Measurements from ENCODE around the gene GABRA6. TPM values are rescaled to one million over a fixed set of nuclear protein-coding genes. Genes with fewer than 3 reads are reported as not detected.

GABRA6 gene
- total RNA-seq, 1 experiment from 2014 or later = not detected

DNA sequence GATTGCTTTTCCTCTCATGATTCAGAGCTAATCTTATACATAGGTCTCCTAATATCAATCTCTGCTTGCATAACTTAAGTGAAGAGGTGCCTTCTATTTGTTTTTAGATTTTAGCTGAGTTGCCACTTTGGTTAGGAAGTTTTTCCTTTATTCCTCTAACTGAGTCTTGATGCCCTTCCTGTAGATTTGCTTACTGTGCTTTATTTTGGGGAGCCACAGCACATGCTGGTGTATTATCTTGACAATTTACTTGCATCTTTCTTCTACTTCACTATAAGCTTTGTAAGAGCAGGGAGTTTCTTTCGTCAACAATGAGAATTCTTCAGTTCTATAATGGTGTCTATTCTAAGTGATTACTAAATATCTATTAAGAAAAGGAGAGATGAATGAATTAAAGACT lies 54.9 kb downstream of the GABRA6 start:
- Mint-ChIP-seq H3K27ac (ENCODE audit: unreplicated experiment) (no peak overlapping the region), H3K36me3 (ENCODE audit: insufficient read depth, unreplicated experiment) (no peaks in the 10 kb centered on the region), H3K4me1 (ENCODE audit: low read depth, unreplicated experiment) (no peaks in the 10 kb centered on the region), H3K4me3 (ENCODE audit: unreplicated experiment) (no peak overlapping the region), H3K27me3 (ENCODE audit: insufficient read depth, unreplicated experiment) (peaks cover 3% of the 10 kb centered on the region), H3K9me3 (ENCODE audit: unreplicated experiment) (no peaks in the 10 kb centered on the region)
- Histone ChIP-seq H3K27me3 (replicated peaks; ENCODE audit: control insufficient read depth, insufficient read depth, low read length) (no peaks in the 10 kb centered on the region), H3K36me3 (ENCODE audit: control insufficient read depth, insufficient read depth, low read length) (no peaks in the 10 kb centered on the region), H3K4me3 (ENCODE audit: low read depth, low read length) (no peak overlapping the region), H3K9me3 (no peaks in the 10 kb centered on the region), H3K4me1 (no peaks in the 10 kb centered on the region)
- DNase-seq = no peak
- TF ChIP-seq, protein P1, sequence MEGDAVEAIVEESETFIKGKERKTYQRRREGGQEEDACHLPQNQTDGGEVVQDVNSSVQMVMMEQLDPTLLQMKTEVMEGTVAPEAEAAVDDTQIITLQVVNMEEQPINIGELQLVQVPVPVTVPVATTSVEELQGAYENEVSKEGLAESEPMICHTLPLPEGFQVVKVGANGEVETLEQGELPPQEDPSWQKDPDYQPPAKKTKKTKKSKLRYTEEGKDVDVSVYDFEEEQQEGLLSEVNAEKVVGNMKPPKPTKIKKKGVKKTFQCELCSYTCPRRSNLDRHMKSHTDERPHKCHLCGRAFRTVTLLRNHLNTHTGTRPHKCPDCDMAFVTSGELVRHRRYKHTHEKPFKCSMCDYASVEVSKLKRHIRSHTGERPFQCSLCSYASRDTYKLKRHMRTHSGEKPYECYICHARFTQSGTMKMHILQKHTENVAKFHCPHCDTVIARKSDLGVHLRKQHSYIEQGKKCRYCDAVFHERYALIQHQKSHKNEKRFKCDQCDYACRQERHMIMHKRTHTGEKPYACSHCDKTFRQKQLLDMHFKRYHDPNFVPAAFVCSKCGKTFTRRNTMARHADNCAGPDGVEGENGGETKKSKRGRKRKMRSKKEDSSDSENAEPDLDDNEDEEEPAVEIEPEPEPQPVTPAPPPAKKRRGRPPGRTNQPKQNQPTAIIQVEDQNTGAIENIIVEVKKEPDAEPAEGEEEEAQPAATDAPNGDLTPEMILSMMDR (IDR thresholded peaks at IDR 0.05; ENCODE audit: insufficient read depth in 1 of 2, low read depth in 1 of 2, low read length in 1 of 2, severe bottlenecking in 1 of 2, unreplicated experiment in 1 of 2) = no peak
- ChIA-PET POLR2A (no interaction called here), CTCF (no interaction called here)
- intact Hi-C loops (cut with micrococcal nuclease; ENCODE audit: unreplicated experiment) = no loop called here
- BruUV-seq (replicated peaks) = no TSS peak

DNA sequence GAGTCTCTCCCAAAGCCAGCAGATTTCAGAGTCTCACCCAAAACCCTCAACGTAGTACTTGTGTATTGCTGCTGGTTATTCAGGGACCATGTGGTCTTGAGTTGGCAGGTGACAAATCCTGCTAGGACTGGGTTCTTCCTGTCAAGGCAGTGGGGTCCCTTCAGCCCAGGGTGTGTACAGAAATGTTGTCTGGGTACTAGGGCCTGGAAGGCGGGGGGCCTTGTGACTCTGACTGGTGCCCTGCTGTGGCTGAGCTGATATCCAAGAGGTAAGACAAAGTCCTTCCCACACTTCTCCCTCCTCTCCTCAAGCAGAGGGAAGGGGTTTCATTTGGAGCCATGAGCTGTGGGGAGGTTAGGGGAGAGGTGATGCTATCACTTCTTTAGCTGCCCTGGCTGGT lies 58.8 kb downstream of the GABRA6 start:
- Histone ChIP-seq H3K4me1 (no peaks in the 10 kb centered on the region), H3K36me3 (ENCODE audit: control insufficient read depth, insufficient read depth, low read length) (no peaks in the 10 kb centered on the region), H3K27me3 (replicated peaks; ENCODE audit: control insufficient read depth, insufficient read depth, low read length) (no peaks in the 10 kb centered on the region), H3K4me3 (ENCODE audit: low read depth, low read length) (no peak overlapping the region), H3K9me3 (no peaks in the 10 kb centered on the region)
- no peaks in the 10 kb centered on the region for H3K36me3 Mint-ChIP-seq (ENCODE audit: insufficient read depth, unreplicated experiment)
- POLR2A ChIA-PET = no interaction called here
- no peak for DNase-seq
- H3K27ac Mint-ChIP-seq (ENCODE audit: unreplicated experiment) = no peak overlapping the region
- H3K4me3 Mint-ChIP-seq (ENCODE audit: unreplicated experiment) = no peak overlapping the region
- CTCF ChIA-PET = no interaction called here
- intact Hi-C loops (cut with micrococcal nuclease; ENCODE audit: unreplicated experiment) = no loop called here
- H3K9me3 Mint-ChIP-seq (ENCODE audit: unreplicated experiment) = no peaks in the 10 kb centered on the region
- H3K4me1 Mint-ChIP-seq (ENCODE audit: low read depth, unreplicated experiment) = no peaks in the 10 kb centered on the region
- H3K27me3 Mint-ChIP-seq (ENCODE audit: insufficient read depth, unreplicated experiment) = no peaks in the 10 kb centered on the region
- TF ChIP-seq, protein P1 (IDR thresholded peaks at IDR 0.05; ENCODE audit: insufficient read depth in 1 of 2, low read depth in 1 of 2, low read length in 1 of 2, severe bottlenecking in 1 of 2, unreplicated experiment in 1 of 2) = no peak
- no TSS peak for BruUV-seq (replicated peaks)

DNA sequence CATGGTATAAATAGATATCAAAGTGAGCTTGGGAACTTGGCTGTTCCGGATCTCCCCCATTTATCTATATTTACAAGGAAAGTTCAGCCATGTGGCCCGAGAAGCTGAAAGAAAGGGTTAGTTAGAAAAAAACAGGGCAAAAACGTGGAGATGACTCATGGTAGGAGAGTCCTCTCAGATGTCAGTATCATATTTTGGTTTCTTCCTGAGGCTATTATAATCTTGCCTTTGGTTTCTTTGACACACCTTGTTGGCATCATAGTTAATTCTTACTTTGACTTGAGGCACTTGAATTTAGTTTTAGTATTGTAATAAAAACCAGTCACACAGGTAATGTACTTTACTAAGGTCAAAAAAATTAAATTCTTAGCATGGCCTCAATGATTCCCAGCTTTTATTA lies 59.9 kb downstream of the GABRA6 start:
- ChIA-PET POLR2A (no interaction called here), CTCF (no interaction called here)
- Mint-ChIP-seq H3K4me1 (ENCODE audit: low read depth, unreplicated experiment) (no peaks in the 10 kb centered on the region), H3K36me3 (ENCODE audit: insufficient read depth, unreplicated experiment) (no peaks in the 10 kb centered on the region), H3K27me3 (ENCODE audit: insufficient read depth, unreplicated experiment) (no peaks in the 10 kb centered on the region), H3K9me3 (ENCODE audit: unreplicated experiment) (no peaks in the 10 kb centered on the region), H3K27ac (ENCODE audit: unreplicated experiment) (no peak overlapping the region), H3K4me3 (ENCODE audit: unreplicated experiment) (no peak overlapping the region)
- Histone ChIP-seq H3K4me1 (no peaks in the 10 kb centered on the region), H3K4me3 (ENCODE audit: low read depth, low read length) (no peak overlapping the region), H3K9me3 (no peaks in the 10 kb centered on the region), H3K36me3 (ENCODE audit: control insufficient read depth, insufficient read depth, low read length) (no peaks in the 10 kb centered on the region), H3K27me3 (replicated peaks; ENCODE audit: control insufficient read depth, insufficient read depth, low read length) (no peaks in the 10 kb centered on the region)
- TF ChIP-seq, protein P1 (IDR thresholded peaks at IDR 0.05; ENCODE audit: insufficient read depth in 1 of 2, low read depth in 1 of 2, low read length in 1 of 2, severe bottlenecking in 1 of 2, unreplicated experiment in 1 of 2) = no peak
- DNase-seq = no peak
- BruUV-seq (replicated peaks) = no TSS peak
- intact Hi-C loops (cut with micrococcal nuclease; ENCODE audit: unreplicated experiment) = no loop called here

All from Caco-2 (cell line).